ENCODE results near the gene NFATC2IP. TPM values are rescaled to one million over a fixed set of nuclear protein-coding genes. Genes with fewer than 3 reads are reported as not detected.

The NFATC2IP gene
- total and polyA plus RNA-seq, 2 of the 13 experiments (the other 11 are each of a cell fraction or from before 2014, with no cell fraction given): 32.1 to 48.5 TPM

DNA sequence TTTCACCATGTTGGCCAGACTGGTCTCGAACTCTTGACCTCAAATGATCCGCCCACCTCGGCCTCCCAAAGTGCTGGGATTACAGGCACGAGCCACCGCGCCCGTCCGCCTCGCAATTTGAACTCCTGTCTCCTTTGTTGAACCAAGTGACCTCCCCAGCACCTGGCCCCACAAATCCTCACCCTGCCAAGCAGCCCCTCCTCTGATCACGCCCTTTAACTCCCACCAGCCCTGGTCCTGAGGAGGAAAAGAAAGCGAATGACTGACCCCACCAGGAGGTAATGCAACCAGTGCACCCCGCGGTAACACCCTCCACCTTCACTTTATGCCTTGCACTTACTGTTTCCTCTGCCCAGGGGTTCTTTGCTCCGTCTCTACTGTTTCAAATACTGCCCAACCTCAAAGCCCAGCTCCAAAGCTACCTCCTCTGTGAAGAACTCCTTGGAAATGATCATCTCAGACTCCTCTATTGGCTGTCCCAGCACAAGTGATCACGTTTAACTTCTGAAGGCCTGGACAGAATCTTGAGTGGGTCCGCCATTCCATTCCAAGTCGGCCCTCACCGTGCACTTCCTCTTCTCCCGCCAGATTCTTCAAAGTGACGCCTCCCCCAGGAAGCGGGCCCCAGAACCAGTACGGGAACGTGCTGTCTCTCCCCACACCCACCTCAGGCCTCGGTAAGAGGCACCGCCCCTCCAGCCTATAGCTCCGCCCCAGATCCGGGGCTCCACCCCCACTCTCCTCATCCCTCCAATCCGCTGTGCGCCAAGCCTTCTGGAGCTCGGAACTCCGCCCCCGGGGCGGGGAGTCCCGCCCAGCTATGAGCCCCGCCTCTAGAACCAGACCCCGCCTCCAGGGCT, 14.6 kb upstream of the NFATC2IP start (continued):
- TF ChIP-seq, protein P1, sequence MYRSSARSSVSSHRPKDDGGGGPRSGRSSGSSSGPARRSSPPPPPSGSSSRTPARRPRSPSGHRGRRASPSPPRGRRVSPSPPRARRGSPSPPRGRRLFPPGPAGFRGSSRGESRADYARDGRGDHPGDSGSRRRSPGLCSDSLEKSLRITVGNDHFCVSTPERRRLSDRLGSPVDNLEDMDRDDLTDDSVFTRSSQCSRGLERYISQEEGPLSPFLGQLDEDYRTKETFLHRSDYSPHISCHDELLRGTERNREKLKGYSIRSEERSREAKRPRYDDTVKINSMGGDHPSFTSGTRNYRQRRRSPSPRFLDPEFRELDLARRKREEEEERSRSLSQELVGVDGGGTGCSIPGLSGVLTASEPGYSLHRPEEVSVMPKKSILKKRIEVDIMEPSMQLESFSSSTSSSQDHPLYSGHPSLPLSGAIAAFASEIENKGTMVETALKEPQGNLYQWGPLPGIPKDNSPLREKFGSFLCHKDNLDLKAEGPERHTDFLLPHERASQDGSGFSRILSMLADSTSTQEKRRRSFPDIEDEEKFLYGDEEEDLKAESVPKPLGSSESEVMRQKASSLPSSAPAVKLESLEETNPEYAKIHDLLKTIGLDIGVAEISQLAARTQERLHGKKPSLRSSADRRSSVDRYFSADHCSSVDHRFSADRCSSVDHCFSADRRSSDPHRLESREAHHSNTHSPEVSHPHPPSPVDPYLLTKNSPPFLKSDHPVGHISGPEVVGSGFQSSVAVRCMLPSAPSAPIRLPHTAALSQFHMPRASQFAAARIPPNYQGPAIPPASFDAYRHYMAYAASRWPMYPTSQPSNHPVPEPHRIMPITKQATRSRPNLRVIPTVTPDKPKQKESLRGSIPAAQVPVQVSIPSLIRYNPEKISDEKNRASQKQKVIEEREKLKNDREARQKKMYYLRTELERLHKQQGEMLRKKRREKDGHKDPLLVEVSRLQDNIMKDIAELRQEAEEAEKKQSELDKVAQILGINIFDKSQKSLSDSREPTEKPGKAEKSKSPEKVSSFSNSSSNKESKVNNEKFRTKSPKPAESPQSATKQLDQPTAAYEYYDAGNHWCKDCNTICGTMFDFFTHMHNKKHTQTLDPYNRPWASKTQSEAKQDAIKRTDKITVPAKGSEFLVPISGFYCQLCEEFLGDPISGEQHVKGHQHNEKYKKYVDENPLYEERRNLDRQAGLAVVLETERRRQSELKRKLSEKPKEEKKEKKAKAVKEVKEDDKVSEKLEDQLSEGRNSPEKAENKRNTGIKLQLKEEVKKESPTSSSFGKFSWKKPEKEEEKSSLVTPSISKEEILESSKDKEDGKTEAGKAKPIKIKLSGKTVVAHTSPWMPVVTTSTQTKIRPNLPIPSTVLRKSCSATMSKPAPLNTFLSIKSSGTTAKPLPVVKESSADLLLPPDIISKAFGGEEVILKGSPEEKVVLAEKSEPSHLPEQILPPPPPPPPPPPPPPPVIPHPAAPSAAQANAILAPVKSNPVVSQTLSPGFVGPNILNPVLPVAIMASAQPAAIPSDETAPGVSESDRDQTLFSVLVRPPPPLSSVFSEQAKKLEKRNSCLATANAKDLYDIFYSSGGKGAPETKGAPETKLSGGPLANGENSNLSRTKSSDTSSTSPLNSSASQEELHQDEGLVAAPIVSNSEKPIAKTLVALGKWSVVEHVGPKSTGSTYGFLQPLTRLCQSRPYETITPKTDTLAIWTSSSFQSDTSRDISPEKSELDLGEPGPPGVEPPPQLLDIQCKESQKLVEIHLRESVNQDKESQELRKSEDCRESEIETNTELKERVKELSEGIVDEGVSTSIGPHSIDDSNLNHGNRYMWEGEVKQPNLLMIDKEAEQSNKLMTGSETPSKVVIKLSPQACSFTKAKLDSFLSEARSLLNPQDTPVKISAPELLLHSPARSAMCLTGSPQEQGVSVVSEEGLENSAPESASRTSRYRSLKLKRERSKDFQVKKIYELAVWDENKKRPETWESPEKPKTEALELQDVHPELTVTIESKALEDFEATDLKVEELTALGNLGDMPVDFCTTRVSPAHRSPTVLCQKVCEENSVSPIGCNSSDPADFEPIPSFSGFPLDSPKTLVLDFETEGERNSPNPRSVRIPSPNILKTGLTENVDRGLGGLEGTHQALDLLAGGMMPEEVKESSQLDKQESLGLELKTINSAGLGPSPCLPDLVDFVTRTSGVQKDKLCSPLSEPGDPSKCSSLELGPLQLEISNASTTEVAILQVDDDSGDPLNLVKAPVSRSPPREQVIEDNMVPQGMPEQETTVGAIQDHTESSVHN (CRISPR knock-in tag; IDR thresholded peaks at IDR 0.05): no peak
- no peak for TF ChIP-seq MEF2D (CRISPR knock-in tag; IDR thresholded peaks at IDR 0.05)
- no peak for TF ChIP-seq RCOR2 (CRISPR knock-in tag; IDR thresholded peaks at IDR 0.05)
- no peak for TF ChIP-seq ZNF790 (CRISPR knock-in tag; IDR thresholded peaks at IDR 0.05; ENCODE audit: borderline replicate concordance)
- TF ChIP-seq TOE1 (CRISPR knock-in tag; IDR thresholded peaks at IDR 0.05): no peak
- no peak for TF ChIP-seq BCL6 (CRISPR knock-in tag; IDR thresholded peaks at IDR 0.05)
- no peak for TF ChIP-seq BORCS8-MEF2B (CRISPR knock-in tag; IDR thresholded peaks at IDR 0.05)
- TF ChIP-seq ATF2 (CRISPR knock-in tag; IDR thresholded peaks at IDR 0.05): no peak
- no peak for TF ChIP-seq NFIB (CRISPR knock-in tag; IDR thresholded peaks at IDR 0.05; ENCODE audit: borderline replicate concordance)
- TF ChIP-seq, protein P2, sequence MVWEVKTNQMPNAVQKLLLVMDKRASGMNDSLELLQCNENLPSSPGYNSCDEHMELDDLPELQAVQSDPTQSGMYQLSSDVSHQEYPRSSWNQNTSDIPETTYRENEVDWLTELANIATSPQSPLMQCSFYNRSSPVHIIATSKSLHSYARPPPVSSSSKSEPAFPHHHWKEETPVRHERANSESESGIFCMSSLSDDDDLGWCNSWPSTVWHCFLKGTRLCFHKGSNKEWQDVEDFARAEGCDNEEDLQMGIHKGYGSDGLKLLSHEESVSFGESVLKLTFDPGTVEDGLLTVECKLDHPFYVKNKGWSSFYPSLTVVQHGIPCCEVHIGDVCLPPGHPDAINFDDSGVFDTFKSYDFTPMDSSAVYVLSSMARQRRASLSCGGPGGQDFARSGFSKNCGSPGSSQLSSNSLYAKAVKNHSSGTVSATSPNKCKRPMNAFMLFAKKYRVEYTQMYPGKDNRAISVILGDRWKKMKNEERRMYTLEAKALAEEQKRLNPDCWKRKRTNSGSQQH (CRISPR knock-in tag; IDR thresholded peaks at IDR 0.05; ENCODE audit: low read depth): peak; percentile 81
- 0 out of 2 replicates have a peak, but pooled peaks have one; percentile 66 for TF ChIP-seq SP1 (IDR thresholded peaks at IDR 0.05)
- TF ChIP-seq SP1 (CRISPR knock-in tag; IDR thresholded peaks at IDR 0.05): peak; percentile 77
- no peak for TF ChIP-seq SMYD3 (CRISPR knock-in tag; IDR thresholded peaks at IDR 0.05)
- peak; percentile 50; the same call in 1 of the 2 replicates for TF ChIP-seq ZMYM4 (CRISPR knock-in tag; IDR thresholded peaks at IDR 0.05)
- no peak for TF ChIP-seq GATAD2A (CRISPR knock-in tag; IDR thresholded peaks at IDR 0.05)
- no peak for TF ChIP-seq ZNF792 (CRISPR knock-in tag; IDR thresholded peaks at IDR 0.05)
- TF ChIP-seq BRD4 (CRISPR knock-in tag; IDR thresholded peaks at IDR 0.05): no peak; the same call in 1 of the 2 replicates
- peak; percentile 22; the same call in 1 of the 2 replicates for TF ChIP-seq AKAP8 (CRISPR knock-in tag; IDR thresholded peaks at IDR 0.05)
- TF ChIP-seq, protein P3, sequence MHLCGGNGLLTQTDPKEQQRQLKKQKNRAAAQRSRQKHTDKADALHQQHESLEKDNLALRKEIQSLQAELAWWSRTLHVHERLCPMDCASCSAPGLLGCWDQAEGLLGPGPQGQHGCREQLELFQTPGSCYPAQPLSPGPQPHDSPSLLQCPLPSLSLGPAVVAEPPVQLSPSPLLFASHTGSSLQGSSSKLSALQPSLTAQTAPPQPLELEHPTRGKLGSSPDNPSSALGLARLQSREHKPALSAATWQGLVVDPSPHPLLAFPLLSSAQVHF (CRISPR knock-in tag; IDR thresholded peaks at IDR 0.05): no peak
- no peak for TF ChIP-seq SYNCRIP (IDR thresholded peaks at IDR 0.05; ENCODE audit: insufficient read depth, low read depth, low read length)

Data from HepG2 (cell line).